Esophagus (tissue), 2 donors: ENCODE results near the gene ANTXRL. TPM values are rescaled to one million over a fixed set of nuclear protein-coding genes. Genes with fewer than 3 reads are reported as not detected.
"Not testable (repeated sequence)": the region's sequence is repeated elsewhere in the genome, so short reads cannot be mapped to it uniquely, and the experiment has no call there.

ENCODE experiments used
- H3K27ac ChIP-seq, 2 donors: one replicate each; pipeline ENCODE4 v1.5.1; 2013; ENCODE audit warnings: low read depth in 2 of 2, mild to moderate bottlenecking in 2 of 2, inconsistent platforms in 1 of 2, low read length in 1 of 2, moderate library complexity in 1 of 2
- H3K27me3 ChIP-seq, 2 donors: one replicate each; pipeline ENCODE4 v1.6.1; 2013; ENCODE audit warnings: low read length in 2 of 2, control low read depth in 1 of 2, mild to moderate bottlenecking in 1 of 2; ENCODE audit not compliant: insufficient read depth in 2 of 2, control insufficient read depth in 1 of 2
- H3K36me3 ChIP-seq, 2 donors: one replicate each; pipeline ENCODE4 v1.6.1; 2013; ENCODE audit warnings: low read length in 1 of 2; ENCODE audit not compliant: control insufficient read depth in 2 of 2, insufficient read depth in 2 of 2
- H3K4me1 ChIP-seq, 2 donors: one replicate each; pipeline ENCODE4 v1.6.1; 2013; ENCODE audit warnings: low read length in 1 of 2; ENCODE audit not compliant: control insufficient read depth in 2 of 2, insufficient read depth in 2 of 2
- H3K4me3 ChIP-seq, 2 donors: one replicate each; pipeline ENCODE4 v1.5.1; 2013; ENCODE audit warnings: low read length in 2 of 2, mild to moderate bottlenecking in 2 of 2, low read depth in 1 of 2, moderate library complexity in 1 of 2
- H3K9me3 ChIP-seq, 2 donors: one replicate each; pipeline ENCODE4 v1.6.1; 2013; ENCODE audit warnings: mild to moderate bottlenecking in 2 of 2, low read depth in 1 of 2, low read length in 1 of 2, moderate library complexity in 1 of 2; ENCODE audit not compliant: control insufficient read depth in 2 of 2, insufficient read depth in 1 of 2
- WGBS, 2 donors: extraction: QIAGEN DNeasy Blood & Tissue Kit; methylation state at CpG; one replicate each; pipeline ENCODE4 v1.1.7; 2013; 5-methylcytosine and 5-hydroxymethylcytosine counted together
- polyA plus RNA-seq, 2 donors: library from polyadenylated mRNA; stranded (reverse); fragments of 200-250 nt; gene quantifications; one replicate each; pipeline ENCODE4 v1.2.3, GENCODE V29; 2013
- donor health status: healthy with polysubstance abuse.
- donor health status: Bipolar disorder and iron deficiency.

ANTXRL gene
- polyA plus RNA-seq, 2 donors = 0.12 TPM; not detected in 1

GRCh38 chr10:46301056-46301645, 14.4 kb downstream of the ANTXRL start:
- Histone ChIP-seq H3K4me3 (no peak overlapping the region), H3K9me3 (no peaks in the 10 kb centered on the region), H3K36me3 (no peaks in the 10 kb centered on the region), H3K4me1 (peaks cover 0 to 3% of the 10 kb centered on the region in 2 donors), H3K27me3 (no peaks in the 10 kb centered on the region), H3K27ac (no peak overlapping the region)
- 95 to 97% methylated on average over 5 of the region's 5 CpGs for WGBS, 2 donors

GRCh38 chr10:46301721-46302479, 15.1 kb downstream of the ANTXRL start:
- peaks cover 2 to 3% of the 10 kb centered on the region in 2 donors for H3K4me1 ChIP-seq
- 84 to 90% methylated on average over 13 of the region's 13 CpGs for WGBS, 2 donors
- H3K36me3 ChIP-seq = no peaks in the 10 kb centered on the region
- no peaks in the 10 kb centered on the region for H3K9me3 ChIP-seq
- no peak overlapping the region for H3K27ac ChIP-seq
- H3K4me3 ChIP-seq = no peak overlapping the region
- H3K27me3 ChIP-seq = no peaks in the 10 kb centered on the region

GRCh38 chr10:46302765-46303352, 16.1 kb downstream of the ANTXRL start:
- H3K27me3 ChIP-seq = not testable (repeated sequence)

GRCh38 chr10:46304062-46304461, 17.3 kb downstream of the ANTXRL start:
- Histone ChIP-seq H3K27me3 (no peaks in the 10 kb centered on the region), H3K27ac (no peak overlapping the region), H3K9me3 (no peaks in the 10 kb centered on the region), H3K4me3 (no peak overlapping the region), H3K4me1 (peaks cover 3 to 4% of the 10 kb centered on the region in 2 donors), H3K36me3 (no peaks in the 10 kb centered on the region)
- WGBS, 2 donors = 52 to 62% methylated on average over 3 of the region's 3 CpGs

More at GRCh38 chr10:46302765-46303352, 16.1 kb downstream of the ANTXRL start:
- not testable (repeated sequence) for H3K36me3 ChIP-seq, H3K4me3 ChIP-seq, H3K27ac ChIP-seq, H3K4me1 ChIP-seq, H3K9me3 ChIP-seq
- WGBS, 2 donors = 83 to 86% methylated on average over 5 of the region's 5 CpGs

GRCh38 chr10:46304671-46305070, 17.9 kb downstream of the ANTXRL start:
- H3K27me3 ChIP-seq, H3K27ac ChIP-seq, H3K4me3 ChIP-seq, H3K4me1 ChIP-seq, H3K9me3 ChIP-seq, H3K36me3 ChIP-seq: not testable (repeated sequence)
- WGBS, 2 donors = 87 to 88% methylated on average over 5 of the region's 5 CpGs

- Histone ChIP-seq H3K27ac (no peak overlapping the region), H3K27me3 (no peaks in the 10 kb centered on the region), H3K4me3 (no peak overlapping the region), H3K36me3 (no peaks in the 10 kb centered on the region), H3K4me1 (peaks cover 3 to 4% of the 10 kb centered on the region in 2 donors), H3K9me3 (no peaks in the 10 kb centered on the region)
- 49 to 57% methylated on average over 10 of the region's 10 CpGs for WGBS, 2 donors
These were observed 18.5 kb downstream of the ANTXRL start for GRCh38 chr10:46305079-46305818.

GRCh38 chr10:46305986-46306385, 19.2 kb downstream of the ANTXRL start:
- Histone ChIP-seq H3K9me3 (no peaks in the 10 kb centered on the region), H3K4me3 (no peak overlapping the region), H3K27me3 (no peaks in the 10 kb centered on the region), H3K4me1 (peaks cover 6% of the 10 kb centered on the region in 2 donors), H3K27ac (no peak overlapping the region), H3K36me3 (no peaks in the 10 kb centered on the region)
- 54 to 63% methylated on average over 1 of the region's 1 CpG for WGBS, 2 donors

GRCh38 chr10:46306516-46307184, 19.9 kb downstream of the ANTXRL start:
- Histone ChIP-seq H3K9me3 (no peaks in the 10 kb centered on the region), H3K27me3 (no peaks in the 10 kb centered on the region)
- 68 to 73% methylated on average over 5 of the region's 5 CpGs for WGBS, 2 donors

More at GRCh38 chr10:46306516-46307184, 19.9 kb downstream of the ANTXRL start:
- Histone ChIP-seq H3K4me3 (no peak overlapping the region), H3K4me1 (peaks cover 7 to 11% of the 10 kb centered on the region in 2 donors), H3K36me3 (no peaks in the 10 kb centered on the region), H3K27ac (no peak overlapping the region)
